ENCODE data around the gene MICALL2.

Gene MICALL2

GRCh38 chr7:1492640-1493039 lies 33.4 kb upstream of the MICALL2 start:
- DNase-seq: no peak

GRCh38 chr7:1492221-1492620 lies 33.0 kb upstream of the MICALL2 start:
- no peak for DNase-seq

GRCh38 chr7:1490837-1491236 lies 31.6 kb upstream of the MICALL2 start:
- DNase-seq: no peak

- no peak for DNase-seq
Measured at GRCh38 chr7:1489336-1489735, 30.1 kb upstream of the MICALL2 start.

- no peak for DNase-seq
Measured at GRCh38 chr7:1488016-1488415, 28.7 kb upstream of the MICALL2 start.

- no peak for DNase-seq
Measured at GRCh38 chr7:1487466-1487865, 28.2 kb upstream of the MICALL2 start.

- DNase-seq: no peak
Measured at GRCh38 chr7:1486571-1486970, 27.3 kb upstream of the MICALL2 start.

GRCh38 chr7:1485156-1485555 lies 25.9 kb upstream of the MICALL2 start:
- DNase-seq: no peak

GRCh38 chr7:1484569-1484968 lies 25.3 kb upstream of the MICALL2 start:
- DNase-seq: no peak

GRCh38 chr7:1483536-1484505 lies 24.6 kb upstream of the MICALL2 start:
- no peak for DNase-seq

GRCh38 chr7:1483079-1483478 lies 23.8 kb upstream of the MICALL2 start:
- no peak for DNase-seq

GRCh38 chr7:1481300-1481699 lies 22.0 kb upstream of the MICALL2 start:
- no peak for DNase-seq

- DNase-seq: no peak
Measured at GRCh38 chr7:1480670-1481069, 21.4 kb upstream of the MICALL2 start.

- DNase-seq: no peak
Measured at GRCh38 chr7:1479287-1479686, 20.0 kb upstream of the MICALL2 start.

- DNase-seq: no peak
Measured at GRCh38 chr7:1478480-1478879, 19.2 kb upstream of the MICALL2 start.

GRCh38 chr7:1476859-1477258 lies 17.6 kb upstream of the MICALL2 start:
- no peak for DNase-seq

- DNase-seq: no peak
Measured at GRCh38 chr7:1475991-1476390, 16.7 kb upstream of the MICALL2 start.

- DNase-seq: no peak
Measured at GRCh38 chr7:1475393-1475792, 16.1 kb upstream of the MICALL2 start.

- no peak for DNase-seq
Measured at GRCh38 chr7:1474736-1475135, 15.5 kb upstream of the MICALL2 start.

- peak; percentile 59 for DNase-seq
Measured at GRCh38 chr7:1473864-1474512, 14.7 kb upstream of the MICALL2 start.

GRCh38 chr7:1470901-1471300 lies 11.6 kb upstream of the MICALL2 start:
- DNase-seq: no peak

GRCh38 chr7:1468643-1469298 lies 9.5 kb upstream of the MICALL2 start:
- no peak for DNase-seq

- no peak for DNase-seq
Measured at GRCh38 chr7:1468203-1468602, 8.9 kb upstream of the MICALL2 start.

Data from DMS 273 treated with DMSO at 0.1 percent for 48 hours (cell line).